ENCODE measurements around the gene FGF3.

The FGF3 gene

DNA sequence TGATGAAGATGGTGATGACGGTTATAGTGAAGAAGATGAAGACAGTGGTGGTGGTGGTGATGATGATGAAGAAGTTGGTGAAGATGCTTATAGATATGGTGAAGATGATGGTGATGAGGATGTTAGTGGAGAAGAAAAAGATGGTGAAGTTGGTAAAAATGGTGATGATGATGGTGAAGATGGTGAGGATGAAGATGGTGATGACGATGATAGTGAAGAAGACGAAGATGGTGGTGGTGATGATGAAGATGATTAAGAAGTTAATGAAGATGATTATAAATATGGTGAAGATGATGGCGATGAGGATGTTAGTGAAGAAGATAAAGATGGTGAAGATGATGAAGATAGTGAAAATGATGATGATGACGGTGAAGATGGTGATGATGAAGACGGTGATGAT lies 25.2 kb upstream of the FGF3 start:
- no peak for DNase-seq (ENCODE audit: low read depth, low spot score)

DNA sequence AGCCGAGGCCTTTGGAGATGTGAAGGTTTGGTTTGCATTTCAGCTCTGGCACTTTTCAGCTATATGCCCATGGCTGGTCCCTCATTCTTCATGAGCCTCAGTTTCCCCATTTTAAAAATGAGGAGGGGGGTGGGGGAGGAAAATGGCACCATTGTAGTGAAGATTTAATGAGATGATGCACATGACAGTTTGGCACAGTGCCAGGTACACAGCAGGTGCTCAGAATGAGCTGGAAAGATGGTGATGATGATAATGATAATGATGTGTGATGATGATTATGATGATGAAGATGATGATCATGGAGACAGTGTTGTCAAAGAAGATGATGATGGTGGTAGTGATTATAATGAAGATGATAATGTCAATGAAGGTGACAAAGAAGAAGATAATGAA lies 24.3 kb upstream of the FGF3 start:
- no peak for DNase-seq (ENCODE audit: low read depth, low spot score)

DNA sequence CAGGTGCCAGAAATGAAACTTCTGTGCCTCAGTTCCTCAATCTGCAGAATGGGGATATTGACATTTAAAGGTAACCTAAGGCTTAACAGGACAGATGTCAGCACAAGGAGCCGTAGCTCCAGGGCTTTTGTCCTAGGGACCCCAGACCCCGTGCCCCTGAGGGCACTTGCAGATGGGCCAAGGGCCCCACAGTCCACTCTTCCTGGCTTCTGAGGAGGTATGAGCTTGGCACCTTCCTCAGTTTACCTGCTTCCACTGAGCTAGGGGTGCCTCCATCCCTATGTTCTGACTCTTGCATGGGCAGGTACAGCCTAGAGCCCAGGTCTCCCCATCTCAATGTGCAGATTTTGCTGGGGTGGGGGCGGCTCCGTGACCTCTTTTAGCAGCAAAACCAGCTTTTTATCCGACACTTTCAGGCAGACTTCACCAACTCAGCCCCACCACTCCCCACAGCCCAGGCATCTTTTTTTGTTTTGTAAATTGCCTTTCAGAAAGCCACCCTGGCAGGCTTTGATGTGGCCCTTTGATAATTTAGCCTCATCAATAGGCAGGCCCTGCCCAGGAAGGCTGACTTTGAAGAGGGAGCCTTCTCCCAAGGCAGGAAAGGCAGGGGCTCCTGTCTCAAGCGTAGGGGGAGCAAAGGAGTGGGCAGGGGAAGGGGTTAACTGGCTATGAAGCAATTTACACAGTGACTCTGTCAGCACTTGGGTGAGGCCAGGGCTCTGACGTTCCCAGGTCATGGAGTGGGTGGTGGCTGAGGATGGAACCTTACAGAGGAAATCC lies 23.7 kb upstream of the FGF3 start:
- DNase-seq (ENCODE audit: low read depth, low spot score) = peak; percentile 89

DNA sequence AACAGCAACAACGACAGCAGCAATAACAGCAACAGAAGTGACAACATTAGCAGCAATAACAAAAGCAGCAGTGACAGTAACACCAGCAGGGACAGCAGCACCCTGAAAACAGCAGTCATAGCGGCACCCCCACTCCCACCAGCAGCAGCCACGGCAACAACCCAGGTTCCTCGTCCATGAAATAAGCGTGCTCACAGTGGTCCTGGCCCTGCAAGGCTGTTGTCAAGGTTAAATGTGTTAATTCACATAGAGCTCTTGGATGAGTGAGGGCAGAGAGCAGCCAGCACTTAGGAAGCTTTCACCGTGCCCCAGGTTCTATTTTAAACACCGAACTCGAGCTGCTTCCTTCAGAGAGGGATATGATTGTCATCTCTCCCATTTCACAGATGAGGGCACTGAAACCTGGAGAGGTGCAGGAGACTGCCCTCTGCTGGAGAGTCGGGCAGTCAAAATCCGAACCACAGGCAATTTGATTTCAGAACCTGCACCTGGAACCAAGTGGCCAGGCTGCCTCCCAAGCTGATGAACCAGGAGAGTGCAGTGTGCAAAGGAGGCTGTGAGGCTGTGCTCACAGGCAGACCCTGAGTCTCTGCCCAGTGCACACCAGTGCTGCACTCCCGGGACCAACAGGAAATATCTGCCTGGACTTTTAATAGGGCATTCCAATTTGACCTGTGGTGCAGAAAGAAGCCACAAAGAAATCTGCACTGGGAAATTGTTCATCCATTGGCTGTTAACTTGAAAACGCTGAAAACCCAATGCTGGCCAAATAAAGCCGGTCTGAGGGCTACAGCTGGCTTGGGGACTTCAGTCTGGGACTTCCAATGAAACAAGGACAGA lies 22.9 kb upstream of the FGF3 start:
- peak; percentile 82 for DNase-seq (ENCODE audit: low read depth, low spot score)

DNA sequence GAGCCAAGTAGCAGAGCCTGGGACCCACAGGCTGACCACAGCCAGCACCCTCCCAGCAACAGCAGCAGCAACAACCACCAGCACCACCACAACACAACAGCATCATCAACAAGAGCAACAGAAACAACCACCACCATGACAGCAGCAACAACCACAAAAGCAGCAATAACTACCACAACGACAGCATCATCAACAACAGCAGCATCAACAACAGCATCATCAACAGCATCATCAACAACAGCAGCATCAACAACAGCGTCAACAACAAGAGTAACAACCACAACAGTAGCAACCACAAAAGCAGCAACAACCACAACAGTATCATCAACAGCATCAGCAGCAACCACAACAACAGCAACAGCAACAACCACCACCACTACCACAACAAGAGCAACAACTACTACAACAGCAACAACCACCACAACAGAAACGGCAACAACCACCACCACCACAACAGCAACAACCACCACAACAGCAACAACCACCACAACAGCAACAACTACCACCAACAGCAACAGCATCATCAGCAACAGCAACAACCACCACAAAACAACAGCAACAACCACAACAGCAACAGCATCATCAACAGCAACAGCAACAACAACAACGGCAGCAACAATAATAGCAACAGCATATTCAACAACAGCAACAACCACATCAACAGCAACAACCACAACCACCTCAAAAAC lies 22.1 kb upstream of the FGF3 start:
- peak; percentile 0 for DNase-seq (ENCODE audit: low read depth, low spot score)

DNA sequence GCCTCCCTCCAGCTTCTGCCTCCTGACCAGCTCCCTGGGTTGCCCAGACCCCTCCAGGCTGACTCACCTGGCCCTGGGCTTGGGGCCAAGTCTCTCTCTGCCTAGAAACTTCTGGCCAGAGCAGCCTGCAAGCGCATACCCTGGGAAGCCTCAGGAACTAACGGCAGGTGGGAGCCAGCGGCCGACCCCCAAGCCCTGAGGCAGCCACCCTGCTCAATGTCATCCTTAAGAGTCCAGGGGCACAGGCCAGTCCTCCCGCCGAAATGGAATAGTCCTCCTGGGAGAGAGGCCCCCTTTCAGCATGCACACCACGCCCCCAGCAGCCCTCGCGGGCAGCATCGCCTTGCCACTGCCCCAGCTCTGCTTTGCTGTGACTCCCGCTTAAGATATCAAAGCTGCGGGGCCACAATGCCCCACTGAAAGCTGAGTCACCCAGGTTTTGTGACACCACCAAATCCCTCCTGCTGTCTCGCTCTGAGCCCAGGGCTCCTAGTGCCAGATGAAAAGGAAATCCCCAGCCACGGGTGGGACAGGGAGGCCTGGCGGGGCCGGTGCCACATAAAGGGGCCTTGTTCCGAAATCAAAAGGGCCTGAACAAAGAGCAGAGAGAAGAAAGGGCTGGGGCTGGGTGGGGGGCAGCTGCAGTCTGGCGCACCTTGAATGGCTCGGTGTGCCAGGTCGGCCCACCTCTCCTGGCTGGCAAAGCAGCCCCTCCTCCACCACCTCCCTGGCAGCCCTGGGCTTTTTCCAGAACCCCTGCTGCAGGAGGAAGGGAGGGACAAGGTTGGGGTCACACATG lies 21.4 kb upstream of the FGF3 start:
- peak; percentile 38 for DNase-seq (ENCODE audit: low read depth, low spot score)

DNA sequence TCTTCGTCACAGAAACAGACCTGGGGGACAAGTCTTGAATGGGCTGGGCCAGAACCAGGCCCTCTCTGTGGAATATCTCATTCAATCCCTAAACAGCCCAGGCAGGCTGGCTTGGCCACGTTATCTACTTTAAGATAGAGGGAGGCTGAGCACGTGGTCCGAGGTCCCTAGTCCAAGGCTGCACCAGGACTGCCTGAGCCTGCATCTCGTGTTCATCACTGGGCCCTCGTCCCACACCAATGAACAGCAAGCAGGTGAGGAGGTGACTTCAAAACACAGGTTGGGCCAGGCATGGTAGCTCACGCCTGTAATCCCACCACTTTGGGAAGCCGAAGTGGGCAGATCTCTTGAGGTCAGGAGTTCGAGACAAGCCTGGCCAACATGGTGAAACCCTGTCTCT lies 20.3 kb upstream of the FGF3 start:
- DNase-seq (ENCODE audit: low read depth, low spot score) = peak; percentile 1

DNA sequence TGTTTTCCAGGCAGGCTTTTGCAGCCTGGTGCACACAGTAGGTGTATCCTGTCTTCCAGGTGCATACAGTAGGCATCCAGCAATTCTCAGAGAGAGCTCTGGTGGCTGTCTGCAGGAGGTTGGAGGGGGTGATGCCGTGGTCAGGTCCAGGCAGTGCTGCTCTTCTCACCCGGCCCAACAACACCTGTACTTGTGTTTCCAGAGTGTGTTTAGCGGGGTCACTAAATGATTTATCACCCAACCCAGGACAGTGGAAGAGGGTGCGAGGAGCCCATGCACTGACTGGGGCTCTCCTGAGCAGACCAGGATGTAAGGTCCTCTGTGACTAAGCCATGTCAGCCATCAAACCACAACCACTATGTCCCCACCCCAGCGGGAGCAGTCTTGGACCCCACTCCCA lies 18.6 kb upstream of the FGF3 start:
- no peak for DNase-seq (ENCODE audit: low read depth, low spot score)

DNA sequence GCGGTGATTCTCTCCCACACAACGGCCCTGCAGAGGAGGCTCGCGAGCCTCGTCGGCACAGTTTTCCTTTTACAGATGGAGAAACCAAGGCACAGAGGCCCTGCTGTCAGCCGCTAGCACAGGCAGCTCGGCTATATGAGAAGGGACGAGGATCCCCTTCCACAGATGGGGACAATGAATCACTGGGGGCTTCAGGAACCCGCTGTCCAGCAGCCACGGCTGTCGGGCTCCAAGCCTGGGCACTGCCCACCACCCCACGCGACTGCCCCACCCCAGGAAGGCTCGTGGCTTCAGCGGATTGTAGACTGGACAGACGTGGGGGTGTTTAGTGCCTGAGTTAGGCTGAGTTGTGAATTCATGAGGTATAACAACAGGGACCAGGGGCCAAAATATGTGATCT lies 17.2 kb upstream of the FGF3 start:
- DNase-seq (ENCODE audit: low read depth, low spot score) = no peak

DNA sequence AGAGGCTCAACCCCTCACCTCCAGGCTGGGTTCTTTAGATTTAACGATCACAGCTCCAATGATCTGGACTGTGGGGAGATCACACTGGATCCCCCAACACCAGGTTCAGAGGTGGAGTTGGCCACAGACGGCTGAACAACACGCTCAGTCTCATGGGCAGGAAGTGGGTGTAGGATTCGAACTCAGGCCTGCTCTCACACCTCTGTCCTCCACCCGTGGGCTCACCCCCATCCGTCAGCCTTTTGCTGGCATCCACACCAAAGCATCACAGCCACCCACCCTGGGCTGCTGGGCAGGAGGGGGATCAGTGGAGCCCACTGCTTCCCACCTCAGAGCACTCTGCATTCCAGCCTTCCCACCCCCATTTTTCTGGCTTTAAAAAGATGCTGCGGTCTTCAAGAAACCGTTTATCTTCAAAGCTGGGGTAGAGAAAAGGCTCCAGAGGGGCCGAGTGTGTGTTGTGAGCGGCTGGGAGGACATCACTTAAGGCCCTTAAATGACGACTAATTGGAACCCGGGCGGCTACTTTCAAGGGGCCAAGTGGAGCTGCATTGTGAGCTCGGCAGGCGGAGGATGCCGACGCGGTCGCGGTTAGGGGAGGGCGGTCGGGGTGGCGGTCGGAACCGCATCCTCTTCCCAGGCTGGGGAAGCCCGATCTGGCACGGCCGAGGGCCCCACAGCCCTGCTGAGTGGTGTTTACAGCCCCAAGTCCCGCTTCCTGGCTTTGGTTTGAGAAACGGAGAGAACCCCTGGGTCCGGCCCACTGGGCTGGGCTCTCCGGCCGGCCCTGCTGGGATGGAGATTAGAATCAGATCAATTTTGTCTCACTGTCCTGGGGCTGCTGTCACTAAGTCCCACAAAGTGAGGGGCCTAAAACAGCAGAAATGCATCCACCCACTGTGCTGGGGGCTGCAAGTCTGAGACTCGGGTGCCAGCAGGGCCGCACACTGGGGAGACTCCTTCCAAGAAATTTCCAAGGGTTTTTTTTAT lies 15.9 kb upstream of the FGF3 start:
- peak; percentile 62 for DNase-seq (ENCODE audit: low read depth, low spot score)

DNA sequence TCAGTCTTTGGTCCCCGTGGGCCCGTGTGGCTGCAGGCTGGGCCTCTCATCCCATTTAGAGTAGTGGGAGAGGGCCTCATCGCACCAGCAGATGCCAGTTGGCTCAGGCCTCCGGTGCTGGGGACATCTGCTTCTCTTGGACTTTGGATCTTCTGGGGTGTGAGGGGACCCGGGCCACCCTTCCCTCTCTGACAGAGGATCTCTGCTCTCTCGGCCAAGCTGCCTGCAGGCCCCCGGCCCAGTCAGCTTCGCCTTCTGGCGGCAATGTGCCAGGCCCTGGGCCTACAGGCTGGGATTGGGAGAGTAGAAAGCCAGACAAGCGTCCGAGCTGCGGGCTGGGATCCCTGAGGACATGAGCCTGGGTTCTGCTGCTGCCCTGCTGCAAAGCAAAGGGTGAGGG lies 15.0 kb upstream of the FGF3 start:
- no peak for DNase-seq (ENCODE audit: low read depth, low spot score)

DNA sequence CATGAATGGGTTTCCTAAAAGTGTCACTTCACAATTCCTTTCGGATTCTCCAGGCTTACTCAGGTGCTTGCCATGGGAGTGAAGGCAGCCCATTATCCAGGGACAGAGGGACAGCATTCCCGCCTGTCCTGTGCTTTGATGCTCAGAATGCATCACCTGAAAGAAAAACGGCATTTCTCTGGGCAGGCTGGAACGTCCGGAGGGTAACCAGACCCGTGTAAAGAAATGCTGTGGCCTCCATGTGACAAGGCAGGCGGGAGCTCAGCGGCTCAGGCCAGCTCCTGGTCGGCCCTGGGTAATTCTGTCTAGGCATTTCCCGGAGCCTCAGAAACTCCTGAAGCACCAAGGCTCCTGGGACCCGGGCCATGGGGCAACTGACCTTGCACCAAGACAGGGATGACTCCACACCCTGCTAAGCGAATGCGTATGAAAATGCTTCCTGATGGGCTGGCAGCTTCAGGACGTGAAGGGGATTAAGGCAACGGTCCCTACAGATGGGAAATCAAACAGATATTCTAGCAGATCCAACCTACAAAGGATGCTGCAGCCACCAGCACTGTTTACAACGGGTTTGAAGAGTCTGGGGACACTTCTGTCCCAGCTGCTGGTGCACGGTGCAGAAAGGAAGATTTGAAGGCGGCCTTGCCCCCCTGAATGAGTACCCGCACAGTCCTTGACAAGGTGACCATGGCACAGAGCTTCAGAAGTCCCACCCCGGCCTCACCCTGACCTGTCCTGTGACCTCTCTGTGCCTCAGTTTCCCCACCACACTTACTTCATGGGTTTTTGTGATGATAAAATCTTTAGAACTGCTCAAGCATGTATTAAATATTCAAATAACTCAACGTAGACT lies 13.6 kb upstream of the FGF3 start:
- DNase-seq (ENCODE audit: low read depth, low spot score) = peak; percentile 73

DNA sequence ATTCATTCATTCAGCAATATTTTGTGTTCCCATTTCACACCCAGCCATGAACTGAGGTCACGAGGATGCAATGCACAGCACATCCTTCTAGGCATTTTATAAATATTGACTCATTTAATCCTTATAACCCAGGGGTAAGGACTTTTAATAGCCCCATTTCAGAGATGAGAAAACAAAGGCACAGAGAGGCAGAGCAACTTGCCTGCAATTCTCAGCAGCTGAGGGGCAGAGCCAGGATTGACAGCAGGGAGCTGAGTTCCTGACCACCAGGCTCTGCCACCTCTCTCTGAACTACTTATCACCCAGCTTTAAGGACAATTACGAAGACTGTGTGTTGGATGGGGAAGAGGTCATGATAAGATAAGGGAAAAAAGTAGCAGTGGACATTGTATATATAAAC lies 12.8 kb upstream of the FGF3 start:
- DNase-seq (ENCODE audit: low read depth, low spot score) = no peak

DNA sequence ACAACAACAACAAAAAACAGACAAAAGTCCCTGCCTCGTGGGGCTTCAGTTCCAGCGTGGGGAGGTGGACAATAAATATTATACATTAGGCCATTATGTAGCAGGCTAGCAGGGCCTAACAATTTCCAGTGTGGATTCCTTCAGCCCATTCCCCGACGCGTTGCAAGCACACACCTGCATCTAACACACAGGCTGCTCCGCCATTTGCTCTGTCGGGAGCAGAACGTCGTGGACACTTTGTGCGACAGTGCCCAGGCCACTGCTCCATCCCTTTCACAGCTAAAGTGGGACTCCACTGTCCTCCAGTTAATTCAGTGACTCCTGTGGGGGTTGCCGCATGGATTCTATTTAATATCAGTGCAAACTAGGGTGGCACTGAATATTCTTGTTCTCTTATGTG lies 10.9 kb upstream of the FGF3 start:
- DNase-seq (ENCODE audit: low read depth, low spot score) = no peak

DNA sequence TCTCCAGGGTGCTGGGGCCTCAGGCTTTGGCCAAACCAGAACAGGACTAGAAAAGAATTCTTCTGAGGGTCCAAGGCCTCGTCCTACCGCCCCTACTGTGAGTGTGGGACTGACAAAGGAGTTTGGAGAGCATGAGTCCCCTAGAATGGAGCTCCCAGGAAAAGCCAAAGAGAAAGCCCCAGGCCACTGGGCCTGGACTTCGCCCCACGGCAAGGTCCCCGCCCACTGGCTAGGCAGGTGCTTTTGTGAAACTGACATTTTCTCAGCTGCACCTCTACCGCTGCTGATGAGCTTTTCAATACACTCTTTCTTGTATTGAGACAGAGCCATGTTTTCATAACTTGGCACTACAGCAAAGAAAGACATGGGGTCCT lies 9.7 kb upstream of the FGF3 start:
- DNase-seq (ENCODE audit: low read depth, low spot score) = no peak

DNA sequence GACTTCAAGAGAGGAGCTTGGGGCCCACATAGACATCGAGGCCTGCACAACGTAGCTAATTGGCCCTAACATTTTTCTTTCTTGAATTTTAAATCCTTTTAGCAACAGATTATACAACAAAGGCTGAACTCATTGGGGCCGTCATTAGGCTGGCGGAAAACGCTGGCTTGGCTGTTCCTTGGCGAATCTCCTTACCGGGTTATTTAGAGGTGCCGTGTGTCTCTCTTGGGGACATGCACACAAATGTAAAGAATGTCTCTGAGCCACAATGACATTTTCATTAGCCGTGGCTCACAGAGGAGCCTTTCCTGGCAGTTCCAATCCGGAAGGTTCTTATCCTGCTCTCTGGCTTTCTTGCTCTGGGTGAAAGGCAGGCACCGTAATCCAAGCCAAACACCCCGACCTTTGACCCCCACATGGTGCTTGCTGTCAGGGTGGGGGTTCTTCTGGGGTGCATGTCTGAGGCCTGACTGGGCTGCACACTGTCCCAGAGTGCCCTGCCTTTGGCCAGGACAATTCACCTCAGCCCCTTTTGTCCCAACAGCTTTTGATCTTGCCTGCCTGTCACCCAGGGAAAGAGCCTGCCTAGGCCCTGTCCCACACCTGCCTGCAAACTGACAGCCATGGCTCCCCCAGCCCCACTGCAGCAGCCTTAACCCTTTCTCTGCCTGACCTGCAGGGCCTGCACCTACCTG lies 9.2 kb upstream of the FGF3 start:
- peak; percentile 48 for DNase-seq (ENCODE audit: low read depth, low spot score)

DNA sequence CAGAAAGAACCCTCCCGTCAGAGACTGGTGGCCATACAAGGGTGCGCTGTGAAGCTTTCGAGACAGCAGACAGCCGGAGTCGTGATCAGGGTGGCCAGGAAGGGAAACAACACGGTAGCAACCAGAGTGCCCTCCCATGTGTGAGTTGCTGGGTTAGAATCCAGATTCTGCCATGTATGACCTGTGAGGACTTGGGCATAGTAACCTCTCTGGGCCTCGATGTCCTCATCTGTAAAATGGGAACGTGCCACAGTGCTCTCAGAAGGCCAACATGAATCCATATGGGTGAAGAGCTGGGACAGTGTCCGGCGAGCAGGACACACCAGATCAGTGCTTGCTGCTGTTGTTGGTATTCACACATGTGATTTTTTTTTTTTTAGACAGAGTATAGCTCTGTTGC lies 7.6 kb upstream of the FGF3 start:
- DNase-seq (ENCODE audit: low read depth, low spot score) = no peak

DNA sequence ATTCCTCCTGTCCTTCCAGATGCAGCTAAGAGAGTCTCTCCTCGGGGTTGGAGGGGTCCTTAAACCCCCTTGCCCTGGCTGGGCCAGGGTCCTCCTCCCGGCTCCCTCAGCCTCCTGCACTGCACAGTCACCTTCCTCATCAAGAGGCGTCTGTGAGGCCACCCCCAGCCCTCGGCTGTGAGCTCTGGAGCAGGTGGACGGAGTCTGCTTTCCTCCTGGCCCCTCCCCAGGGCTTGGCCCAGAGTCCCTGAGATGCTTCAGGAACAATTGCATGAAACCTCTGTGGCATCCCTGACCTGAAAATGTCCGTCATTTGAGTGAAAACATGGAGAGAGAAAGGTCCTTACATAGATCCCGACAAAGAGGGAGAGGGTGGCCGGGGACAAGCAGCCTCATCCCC lies 6.7 kb upstream of the FGF3 start:
- DNase-seq (ENCODE audit: low read depth, low spot score) = no peak

Data from ELF-1 (cell line).